Amygdala (tissue), 56 donors: ENCODE measurements around the gene CLCN6.

Experiments
- DNase-seq, 56 donors: peaks; one replicate each; lab custom pipeline; 2025; lab: John Stamatoyannopoulos, UW

Gene CLCN6

GRCh38 chr1:11847667-11848372 is 41.8 kb downstream of the CLCN6 start, which contains the start of gene NPPA:
NPPA (minus strand) TSS chr1:11847783; CDS start chr1:11847684, 99 bp downstream.
- DNase-seq = peak in 7 of 56 donors; percentile 2 to 24 (median 16)

GRCh38 chr1:11848373-11848700 is 42.3 kb downstream of the CLCN6 start:
- peak in 1 of 56 donors; percentile 23 for DNase-seq

GRCh38 chr1:11850156-11850555 is 44.2 kb downstream of the CLCN6 start:
- no peak for DNase-seq

GRCh38 chr1:11851180-11851579 is 45.2 kb downstream of the CLCN6 start:
- no peak for DNase-seq

- DNase-seq = no peak
Measured at GRCh38 chr1:11854519-11854918, 48.5 kb downstream of the CLCN6 start.

GRCh38 chr1:11855430-11855829 is 49.4 kb downstream of the CLCN6 start:
- no peak for DNase-seq

- DNase-seq = no peak
Measured at GRCh38 chr1:11856698-11857097, 50.7 kb downstream of the CLCN6 start.

- no peak for DNase-seq
Measured at GRCh38 chr1:11857164-11857851, 51.3 kb downstream of the CLCN6 start.

GRCh38 chr1:11858158-11858557 is 52.2 kb downstream of the CLCN6 start:
- no peak for DNase-seq

- no peak for DNase-seq
Measured at GRCh38 chr1:11858613-11858967, 52.6 kb downstream of the CLCN6 start, which contains the start of gene NPPB. NPPB (minus strand) TSS chr1:11858945; CDS start chr1:11858833, 112 bp downstream.

GRCh38 chr1:11858968-11859871 is 53.2 kb downstream of the CLCN6 start:
- DNase-seq = peak in 4 of 56 donors; percentile 14 to 37 (median 24)

- no peak for DNase-seq
Measured at GRCh38 chr1:11860083-11860482, 54.1 kb downstream of the CLCN6 start.

GRCh38 chr1:11860587-11860986 is 54.6 kb downstream of the CLCN6 start:
- no peak for DNase-seq

- no peak for DNase-seq
Measured at GRCh38 chr1:11862890-11863289, 56.9 kb downstream of the CLCN6 start.

GRCh38 chr1:11868331-11868980 is 62.5 kb downstream of the CLCN6 start:
- DNase-seq = no peak

GRCh38 chr1:11869104-11869503 is 63.1 kb downstream of the CLCN6 start:
- no peak for DNase-seq

GRCh38 chr1:11869650-11870207 is 63.7 kb downstream of the CLCN6 start:
- DNase-seq = no peak

GRCh38 chr1:11872545-11872944 is 66.6 kb downstream of the CLCN6 start:
- DNase-seq = no peak

GRCh38 chr1:11873395-11874257 is 67.6 kb downstream of the CLCN6 start:
- DNase-seq = no peak
